ENCODE measurements around the gene TXNRD3. TPM values are rescaled to one million over a fixed set of nuclear protein-coding genes. Genes with fewer than 3 reads are reported as not detected.

The TXNRD3 gene
- total RNA-seq, 1 experiment from 2014 or later: 22.5 TPM

DNA sequence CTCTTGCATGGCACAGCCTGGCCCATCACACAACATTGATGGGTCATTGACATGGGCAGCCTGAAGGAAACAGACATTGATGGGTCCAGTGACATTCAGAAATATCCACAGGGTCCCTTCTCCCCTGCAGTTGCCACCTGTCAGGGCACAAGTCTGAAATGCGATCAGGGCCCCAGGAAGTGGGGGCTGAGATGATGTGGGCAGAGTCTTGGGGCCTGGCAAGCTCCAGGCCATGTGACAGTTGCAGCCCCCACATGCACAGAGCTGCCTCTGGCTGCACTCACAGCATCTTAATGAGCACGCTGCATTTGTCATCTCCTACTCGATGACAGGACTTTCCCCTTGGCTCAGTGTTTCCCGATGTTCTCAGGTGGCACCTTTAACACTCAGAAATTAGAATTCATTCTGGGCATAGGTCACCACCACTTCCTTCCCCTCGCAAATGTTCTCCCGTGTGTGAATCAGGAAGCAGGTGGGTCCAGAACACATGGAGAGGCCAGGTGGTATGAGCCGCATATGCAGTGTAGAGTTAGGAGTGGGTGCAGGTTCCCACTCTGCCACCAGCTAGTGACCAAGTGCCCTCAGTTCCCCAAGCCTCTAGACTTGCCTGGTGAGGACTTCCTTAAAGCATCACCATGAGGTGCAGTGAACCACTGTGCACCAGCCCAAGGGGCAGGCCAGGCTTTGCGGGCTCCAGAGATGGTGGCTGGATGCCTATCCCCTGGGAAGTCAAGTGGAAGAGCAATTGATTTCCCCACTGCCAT lies 1.6 kb upstream of the TXNRD3 start:
- DNase-seq: peak in 1 of 2 experiments; percentile 34
- BruUV-seq (replicated peaks): no TSS peak
- intact Hi-C loops (cut with micrococcal nuclease; ENCODE audit: unreplicated experiment): no loop called here
- H3K27ac ChIP-seq: no peak overlapping the region
- no peaks in the 10 kb centered on the region for H4K20me1 ChIP-seq (ENCODE audit: insufficient read depth)
- peaks cover 18% of the 10 kb centered on the region for H3K79me2 ChIP-seq (ENCODE audit: low read depth)
- H3K9me2 ChIP-seq (ENCODE audit: insufficient read depth): no peaks in the 10 kb centered on the region
- ChIA-PET CTCF (no interaction called here), POLR2A (ENCODE audit: unreplicated experiment) (no interaction called here)
- no peaks in the 10 kb centered on the region for H3F3A ChIP-seq (ENCODE audit: insufficient read depth, low read depth)
- H3K4me2 ChIP-seq: no peak overlapping the region
- no peaks in the 10 kb centered on the region for H3K9me3 ChIP-seq (ENCODE audit: insufficient read depth, low read depth)
- peaks cover 17% of the 10 kb centered on the region for H3K27me3 ChIP-seq (ENCODE audit: insufficient read depth, low read depth)
- H3K36me3 ChIP-seq (ENCODE audit: low read depth): no peaks in the 10 kb centered on the region
- H3K4me3 ChIP-seq: no peak overlapping the region
- TF ChIP-seq, protein P1, sequence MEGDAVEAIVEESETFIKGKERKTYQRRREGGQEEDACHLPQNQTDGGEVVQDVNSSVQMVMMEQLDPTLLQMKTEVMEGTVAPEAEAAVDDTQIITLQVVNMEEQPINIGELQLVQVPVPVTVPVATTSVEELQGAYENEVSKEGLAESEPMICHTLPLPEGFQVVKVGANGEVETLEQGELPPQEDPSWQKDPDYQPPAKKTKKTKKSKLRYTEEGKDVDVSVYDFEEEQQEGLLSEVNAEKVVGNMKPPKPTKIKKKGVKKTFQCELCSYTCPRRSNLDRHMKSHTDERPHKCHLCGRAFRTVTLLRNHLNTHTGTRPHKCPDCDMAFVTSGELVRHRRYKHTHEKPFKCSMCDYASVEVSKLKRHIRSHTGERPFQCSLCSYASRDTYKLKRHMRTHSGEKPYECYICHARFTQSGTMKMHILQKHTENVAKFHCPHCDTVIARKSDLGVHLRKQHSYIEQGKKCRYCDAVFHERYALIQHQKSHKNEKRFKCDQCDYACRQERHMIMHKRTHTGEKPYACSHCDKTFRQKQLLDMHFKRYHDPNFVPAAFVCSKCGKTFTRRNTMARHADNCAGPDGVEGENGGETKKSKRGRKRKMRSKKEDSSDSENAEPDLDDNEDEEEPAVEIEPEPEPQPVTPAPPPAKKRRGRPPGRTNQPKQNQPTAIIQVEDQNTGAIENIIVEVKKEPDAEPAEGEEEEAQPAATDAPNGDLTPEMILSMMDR (conservative IDR thresholded peaks at IDR 0.05): no peak
- no peak overlapping the region for H2AFZ ChIP-seq
- peaks cover 10% of the 10 kb centered on the region; the same call in 1 of the 2 replicates for H3K4me1 ChIP-seq (replicated peaks; ENCODE audit: insufficient read depth)

DNA sequence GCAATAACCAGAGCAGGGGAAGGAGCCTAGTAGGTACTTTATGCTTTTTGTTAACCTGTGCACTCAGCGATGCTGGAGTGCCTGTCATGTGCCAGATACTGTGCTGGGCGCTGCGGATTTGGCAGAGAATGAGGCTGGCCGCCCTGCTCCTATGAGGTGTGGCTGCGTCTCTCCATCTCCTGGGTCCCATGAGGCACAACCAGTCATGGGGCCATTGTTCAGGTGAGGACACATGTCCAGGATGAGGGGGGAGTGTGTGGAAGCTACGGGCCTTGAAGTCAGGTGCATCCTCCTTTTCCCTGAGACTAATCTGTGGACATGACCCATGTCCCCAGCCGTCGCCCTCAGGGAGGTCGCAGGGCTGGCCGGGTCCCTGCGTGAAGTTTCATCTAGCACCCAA lies 963 bp upstream of the TXNRD3 start:
- CTCF ChIA-PET: interaction anchor here (0.7 kb wide), 1 partner anchor 628 kb away, joined by 4 read pairs; no protein-coding TSS in a partner anchor
- H3K9me2 ChIP-seq (ENCODE audit: insufficient read depth): no peaks in the 10 kb centered on the region
- peaks cover 18% of the 10 kb centered on the region for H3K79me2 ChIP-seq (ENCODE audit: low read depth)
- no peak overlapping the region for H3K27ac ChIP-seq
- H3K36me3 ChIP-seq (ENCODE audit: low read depth): no peaks in the 10 kb centered on the region
- DNase-seq: no peak
- H3K9me3 ChIP-seq (ENCODE audit: insufficient read depth, low read depth): no peaks in the 10 kb centered on the region
- intact Hi-C loops (cut with micrococcal nuclease; ENCODE audit: unreplicated experiment): no loop called here
- H2AFZ ChIP-seq: no peak overlapping the region
- TF ChIP-seq EZH2 (IDR thresholded peaks at IDR 0.05; ENCODE audit: low read depth): no peak
- TF ChIP-seq, protein P1 (conservative IDR thresholded peaks at IDR 0.05): no peak
- peaks cover 10% of the 10 kb centered on the region; the same call in 1 of the 2 replicates for H3K4me1 ChIP-seq (replicated peaks; ENCODE audit: insufficient read depth)
- H3K4me2 ChIP-seq: peak overlapping the region; percentile 95; the same call in 1 of the 2 replicates
- POLR2A ChIA-PET (ENCODE audit: unreplicated experiment): interaction anchor here (0.7 kb wide), 1 partner anchor 1395 kb away, joined by 4 read pairs; no protein-coding TSS in a partner anchor
- peaks cover 10% of the 10 kb centered on the region for H3K27me3 ChIP-seq (ENCODE audit: insufficient read depth, low read depth)
- H3F3A ChIP-seq (ENCODE audit: insufficient read depth, low read depth): no peaks in the 10 kb centered on the region
- no TSS peak for BruUV-seq (replicated peaks)
- no peak overlapping the region for H3K4me3 ChIP-seq
- no peaks in the 10 kb centered on the region for H4K20me1 ChIP-seq (ENCODE audit: insufficient read depth)

DNA sequence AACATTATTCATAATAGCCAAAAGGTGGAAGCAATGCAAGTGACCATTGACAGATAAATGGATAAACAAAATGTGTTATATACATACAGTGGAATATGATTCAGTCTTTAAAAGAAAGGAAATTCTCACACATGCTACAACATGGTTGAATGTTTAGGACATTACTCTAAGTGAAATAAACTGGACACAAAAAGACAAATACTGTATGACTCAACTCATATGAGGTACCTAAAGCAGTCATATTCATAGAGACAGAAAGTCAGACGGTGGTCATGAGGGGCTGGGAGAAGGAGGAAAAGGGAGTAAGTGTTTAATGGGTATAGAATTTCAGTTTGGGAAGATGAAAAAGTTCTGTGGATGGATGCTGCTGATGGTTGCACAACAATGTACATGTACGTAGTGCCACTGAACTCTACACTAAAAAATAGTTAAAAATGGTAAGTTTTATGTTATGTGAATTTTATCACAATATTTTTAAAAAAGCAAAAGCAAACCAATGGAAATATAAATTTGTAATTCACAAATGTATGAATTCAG lies 5.3 kb downstream of the TXNRD3 start:
- Histone ChIP-seq H3K79me2 (ENCODE audit: low read depth) (peaks cover 18% of the 10 kb centered on the region), H4K20me1 (ENCODE audit: insufficient read depth) (no peaks in the 10 kb centered on the region; the same call in 1 of the 2 replicates), H3K27ac (no peak overlapping the region), H3K9me2 (ENCODE audit: insufficient read depth) (no peaks in the 10 kb centered on the region), H2AFZ (no peak overlapping the region), H3K36me3 (ENCODE audit: low read depth) (0 out of 2 replicates have a peak, but pooled peaks cover 2% of the 10 kb centered on the region), H3K27me3 (ENCODE audit: insufficient read depth, low read depth) (no peaks in the 10 kb centered on the region), H3K4me2 (no peak overlapping the region), H3K9me3 (ENCODE audit: insufficient read depth, low read depth) (no peaks in the 10 kb centered on the region), H3K4me3 (no peak overlapping the region), H3F3A (ENCODE audit: insufficient read depth, low read depth) (no peaks in the 10 kb centered on the region), H3K4me1 (replicated peaks; ENCODE audit: insufficient read depth) (peaks cover 10% of the 10 kb centered on the region; the same call in 1 of the 2 replicates)
- CTCF ChIA-PET: no interaction called here
- no TSS peak for BruUV-seq (replicated peaks)
- TF ChIP-seq, protein P1 (conservative IDR thresholded peaks at IDR 0.05): no peak
- no peak for TF ChIP-seq EZH2 (IDR thresholded peaks at IDR 0.05; ENCODE audit: low read depth)
- intact Hi-C loops (cut with micrococcal nuclease; ENCODE audit: unreplicated experiment): no loop called here
- POLR2A ChIA-PET (ENCODE audit: unreplicated experiment): no interaction called here
- DNase-seq: no peak

Measured in PC-9 (cell line).